CD14-positive monocyte (primary cell): ENCODE measurements around the gene DSTN. TPM values are rescaled to one million over a fixed set of nuclear protein-coding genes. Genes with fewer than 3 reads are reported as not detected.

Source experiments
- DNase-seq, 3 donors: peaks; one replicate each; pipeline ENCODE4 v3.0.0-alpha.2; 2011 to 2022
- H2AFZ ChIP-seq: 2 replicates; pipeline ENCODE4 v1.6.0; 2012; ENCODE audit warnings: mild to moderate bottlenecking, low read depth, low read length, inconsistent platforms; ENCODE audit not compliant: insufficient read depth, poor library complexity, severe bottlenecking
- H3K27ac ChIP-seq, 2 donors: 1 replicate in 1 of 2; 2 replicates in 1 of 2; pipeline ENCODE4 v1.5.1; 2012 to 2013; ENCODE audit warnings: low read length in 2 of 2, control low read depth in 1 of 2, inconsistent platforms in 1 of 2, low read depth in 1 of 2, mild to moderate bottlenecking in 1 of 2
- H3K27me3 ChIP-seq, 2 donors: one replicate each; pipeline versions ENCODE4 v1.6.0 to v1.6.1; 2011 to 2013; ENCODE audit warnings: low read length in 2 of 2; ENCODE audit not compliant: control insufficient read depth in 2 of 2, insufficient read depth in 2 of 2
- H3K36me3 ChIP-seq, 2 donors: replicated peaks in 1 of 2; 1 replicate in 1 of 2; 2 replicates in 1 of 2; pipeline versions ENCODE4 v1.5.1 to v1.6.1; 2012 to 2013; ENCODE audit warnings: low read length in 2 of 2, control low read depth in 1 of 2, inconsistent platforms in 1 of 2, mild to moderate bottlenecking in 1 of 2; ENCODE audit not compliant: insufficient read depth in 2 of 2, control insufficient read depth in 1 of 2
- H3K4me1 ChIP-seq, 2 donors: 1 replicate in 1 of 2; 2 replicates in 1 of 2; pipeline versions ENCODE4 v1.5.1 to v1.6.1; 2012 to 2013; ENCODE audit warnings: low read length in 2 of 2, control low read depth in 1 of 2, inconsistent platforms in 1 of 2, mild to moderate bottlenecking in 1 of 2, moderate library complexity in 1 of 2; ENCODE audit not compliant: insufficient read depth in 2 of 2, control insufficient read depth in 1 of 2
- H3K4me2 ChIP-seq: replicated peaks from 2 replicates; pipeline ENCODE3; 2012; ENCODE audit warnings: low read length, moderate library complexity, mild to moderate bottlenecking; ENCODE audit not compliant: poor library complexity, severe bottlenecking; ENCODE audit errors: extremely low read depth
- H3K4me3 ChIP-seq, 3 experiments: fragments of 200-600 bp in 1 of 3; sonication (generic) in 1 of 3; replicated peaks in 1 of 3; 1 replicate in 2 of 3; 2 replicates in 1 of 3; pipeline ENCODE4 v1.5.1; 2011 to 2013; ENCODE audit warnings: low read length in 3 of 3, mild to moderate bottlenecking in 3 of 3, control low read depth in 2 of 3, low read depth in 2 of 3, inconsistent platforms in 1 of 3, moderate library complexity in 1 of 3
- H3K79me2 ChIP-seq: 2 replicates; pipeline ENCODE4 v1.6.0; 2012; ENCODE audit warnings: mild to moderate bottlenecking, control low read depth, inconsistent platforms, low read length, moderate library complexity; ENCODE audit not compliant: insufficient read depth
- H3K9ac ChIP-seq: 2 replicates; pipeline ENCODE4 v1.6.0; 2017; ENCODE audit warnings: low read length, mild to moderate bottlenecking; ENCODE audit not compliant: insufficient read depth, poor library complexity, severe bottlenecking
- H3K9me3 ChIP-seq, 2 donors: replicated peaks in 1 of 2; 1 replicate in 1 of 2; 2 replicates in 1 of 2; pipeline versions ENCODE4 v1.5.1 to v1.6.1; 2012 to 2013; ENCODE audit warnings: low read length in 2 of 2, control low read depth in 1 of 2; ENCODE audit not compliant: control insufficient read depth in 1 of 2, insufficient read depth in 1 of 2
- H4K20me1 ChIP-seq: 2 replicates; pipeline ENCODE4 v1.6.0; 2012; ENCODE audit warnings: mild to moderate bottlenecking, low read length, control low read depth, moderate library complexity; ENCODE audit not compliant: insufficient read depth
- H3K27ac Mint-ChIP-seq, 7 donors: one replicate each; pipeline ENCODE4 v1.8.0; 2020; ENCODE audit warnings: mild to moderate bottlenecking in 7 of 7, mixed read lengths in 7 of 7, moderate library complexity in 6 of 7, inconsistent platforms in 2 of 7
- H3K27me3 Mint-ChIP-seq, 3 donors: one replicate each; pipeline ENCODE4 v1.8.0; 2021 to 2022; ENCODE audit warnings: low read depth in 3 of 3, mild to moderate bottlenecking in 3 of 3, mixed read lengths in 3 of 3, moderate library complexity in 3 of 3, inconsistent platforms in 1 of 3
- H3K36me3 Mint-ChIP-seq, 2 donors: one replicate each; pipeline ENCODE4 v1.8.0; 2020; ENCODE audit warnings: mixed read lengths in 2 of 2, inconsistent platforms in 1 of 2, mild to moderate bottlenecking in 1 of 2
- H3K4me1 Mint-ChIP-seq: one replicate; pipeline ENCODE4 v1.8.0; 2020; ENCODE audit warnings: mild to moderate bottlenecking, mixed read lengths
- H3K4me3 Mint-ChIP-seq, 2 donors: one replicate each; pipeline ENCODE4 v1.8.0; 2020; ENCODE audit warnings: mild to moderate bottlenecking in 2 of 2, mixed read lengths in 2 of 2, moderate library complexity in 1 of 2
- H3K9me3 Mint-ChIP-seq, 7 donors: one replicate each; pipeline ENCODE4 v1.8.0; 2020 to 2022; ENCODE audit warnings: mixed read lengths in 7 of 7, mild to moderate bottlenecking in 6 of 7, moderate library complexity in 6 of 7, inconsistent platforms in 2 of 7
- CTCF ChIP-seq: fragments of 200-600 bp; IDR thresholded peaks from one replicate; pipeline ENCODE4 v1.8.0; 2022; ENCODE audit warnings: antibody characterized with exemption, mild to moderate bottlenecking
- WGBS: methylation state at CpG from one replicate; pipeline ENCODE4 v1.1.5; 2013; ENCODE audit warnings: missing lambda C conversion rate; ENCODE audit not compliant: insufficient coverage; 5-methylcytosine and 5-hydroxymethylcytosine counted together
- intact Hi-C, 2 donors: fragments of 100-400 bp; cut with micrococcal nuclease; formaldehyde crosslinking; loops; one replicate each; pipeline versions ENCODE4 v1.15.0 to v1.15.1; 2023
- polyA plus RNA-seq, 3 donors: library from polyadenylated mRNA; depleted of rRNA in 1 of 3; unstranded in 2 of 3; stranded (reverse) in 1 of 3; fragments of 300-500 nt in 2 of 3; fragments of >200 nt in 1 of 3; fragmentation: Illumina TruSeq in 2 of 3; gene quantifications; 1 replicate in 2 of 3; 2 replicates in 1 of 3; pipeline ENCODE4 v1.2.3, GENCODE V29; 2012 to 2021

DSTN gene
- polyA plus RNA-seq, 3 donors = 15.6 to 63.8 (median 58.4) TPM

GRCh38 chr20:17534077-17534476 is 35.8 kb upstream of the DSTN start:
- Mint-ChIP-seq H3K9me3 (peaks cover 0 to 5% (median 0%) of the 10 kb centered on the region in 7 donors), H3K36me3 (no peaks in the 10 kb centered on the region), H3K27me3 (peaks cover 16 to 19% (median 18%) of the 10 kb centered on the region in 3 donors), H3K4me1 (peaks cover 14% of the 10 kb centered on the region), H3K4me3 (no peak overlapping the region), H3K27ac (peak overlapping the region in 1 of 7 donors; percentile 34)
- Histone ChIP-seq H3K4me1 (peaks cover 10 to 12% of the 10 kb centered on the region in 2 donors), H3K9ac (no peak overlapping the region), H3K36me3 (no peaks in the 10 kb centered on the region), H3K79me2 (no peaks in the 10 kb centered on the region), H3K4me3 (no peak overlapping the region), H2AFZ (no peak overlapping the region), H3K27me3 (peaks cover 10 to 20% of the 10 kb centered on the region in 2 donors), H3K9me3 (peaks cover 0 to 7% of the 10 kb centered on the region in 2 donors), H4K20me1 (no peaks in the 10 kb centered on the region), H3K27ac (no peak overlapping the region), H3K4me2 (no peak overlapping the region)
- no peak for TF ChIP-seq CTCF
- intact Hi-C loops = loop anchor here in 1 of 2 donors (10.0 kb wide), 1 partner anchor 361 kb away; no protein-coding TSS in a partner anchor
- WGBS = 100% methylated on average over 1 of the region's 3 CpGs
- DNase-seq = no peak

GRCh38 chr20:17536944-17537444 is 32.9 kb upstream of the DSTN start:
- H3K27ac Mint-ChIP-seq = peak overlapping the region in 1 of 7 donors; percentile 35

More at GRCh38 chr20:17536944-17537444, 32.9 kb upstream of the DSTN start:
- Histone ChIP-seq H3K27me3 (no peaks in the 10 kb centered on the region), H3K4me1 (peaks cover 0 to 3% of the 10 kb centered on the region in 2 donors), H2AFZ (no peak overlapping the region), H3K27ac (no peak overlapping the region), H3K36me3 (no peaks in the 10 kb centered on the region), H3K79me2 (no peaks in the 10 kb centered on the region), H3K9me3 (no peaks in the 10 kb centered on the region), H3K4me3 (no peak overlapping the region), H3K9ac (no peak overlapping the region), H3K4me2 (no peak overlapping the region), H4K20me1 (no peaks in the 10 kb centered on the region)
- WGBS = 0% methylated on average over 2 of the region's 6 CpGs
- DNase-seq = peak; percentile 24 to 54 (median 26)
- peak; percentile 77 for TF ChIP-seq CTCF
- no peaks in the 10 kb centered on the region for H3K9me3 Mint-ChIP-seq
- H3K4me1 Mint-ChIP-seq = peaks cover 5% of the 10 kb centered on the region
- H3K4me3 Mint-ChIP-seq = no peak overlapping the region
- intact Hi-C loops = loop anchor here (2.0 to 10.0 kb wide), 4 partner anchors 32 to 358 kb away; no protein-coding TSS in a partner anchor
- H3K27me3 Mint-ChIP-seq = peaks cover 3 to 12% (median 6%) of the 10 kb centered on the region in 3 donors
- H3K36me3 Mint-ChIP-seq = no peaks in the 10 kb centered on the region
